ENCODE results near the gene DNAJC17.

DNA sequence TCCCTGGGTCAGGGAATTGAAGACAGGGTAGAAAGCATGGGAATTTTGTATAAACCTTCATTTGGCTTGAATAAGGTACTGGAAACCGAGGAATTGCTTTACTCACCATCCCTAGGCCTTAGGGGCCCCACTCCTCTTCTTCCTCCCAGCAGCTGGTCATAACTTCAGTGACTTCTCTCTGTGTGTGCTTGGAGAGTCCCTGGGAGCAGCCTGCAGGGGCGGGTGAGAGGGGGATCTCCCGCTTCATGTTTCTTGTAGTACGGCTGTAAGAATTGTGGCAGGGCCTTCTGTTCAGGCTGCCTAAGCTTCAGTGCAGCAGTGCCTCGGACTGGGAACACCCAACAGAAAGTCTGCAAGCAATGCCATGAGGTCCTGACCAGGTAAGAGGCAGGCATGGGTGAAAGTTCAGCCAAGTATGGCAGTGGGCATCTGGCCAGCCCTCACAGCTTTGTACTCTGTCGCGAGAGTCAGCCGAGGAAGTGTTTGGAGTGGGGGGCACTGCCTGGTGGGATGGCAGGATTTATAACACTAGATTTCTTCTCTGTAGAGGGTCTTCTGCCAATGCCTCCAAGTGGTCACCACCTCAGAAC, 1.7 kb upstream of the DNAJC17 start:
- TF ChIP-seq, protein P1, sequence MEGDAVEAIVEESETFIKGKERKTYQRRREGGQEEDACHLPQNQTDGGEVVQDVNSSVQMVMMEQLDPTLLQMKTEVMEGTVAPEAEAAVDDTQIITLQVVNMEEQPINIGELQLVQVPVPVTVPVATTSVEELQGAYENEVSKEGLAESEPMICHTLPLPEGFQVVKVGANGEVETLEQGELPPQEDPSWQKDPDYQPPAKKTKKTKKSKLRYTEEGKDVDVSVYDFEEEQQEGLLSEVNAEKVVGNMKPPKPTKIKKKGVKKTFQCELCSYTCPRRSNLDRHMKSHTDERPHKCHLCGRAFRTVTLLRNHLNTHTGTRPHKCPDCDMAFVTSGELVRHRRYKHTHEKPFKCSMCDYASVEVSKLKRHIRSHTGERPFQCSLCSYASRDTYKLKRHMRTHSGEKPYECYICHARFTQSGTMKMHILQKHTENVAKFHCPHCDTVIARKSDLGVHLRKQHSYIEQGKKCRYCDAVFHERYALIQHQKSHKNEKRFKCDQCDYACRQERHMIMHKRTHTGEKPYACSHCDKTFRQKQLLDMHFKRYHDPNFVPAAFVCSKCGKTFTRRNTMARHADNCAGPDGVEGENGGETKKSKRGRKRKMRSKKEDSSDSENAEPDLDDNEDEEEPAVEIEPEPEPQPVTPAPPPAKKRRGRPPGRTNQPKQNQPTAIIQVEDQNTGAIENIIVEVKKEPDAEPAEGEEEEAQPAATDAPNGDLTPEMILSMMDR (conservative IDR thresholded peaks at IDR 0.05; ENCODE audit: low read depth, low read length): no peak
- TF ChIP-seq EZH2 (IDR thresholded peaks at IDR 0.05; ENCODE audit: low read length, unreplicated experiment) (no peak), EZH2phosphoT487 (IDR thresholded peaks at IDR 0.05; ENCODE audit: borderline replicate concordance, low read length) (no peak)

Measured in PC-3 (cell line).